ENCODE data around the gene FOLR2. TPM values are rescaled to one million over a fixed set of nuclear protein-coding genes. Genes with fewer than 3 reads are reported as not detected.
"Not testable (repeated sequence)": the region's sequence is repeated elsewhere in the genome, so short reads cannot be mapped to it uniquely, and the experiment has no call there.

The FOLR2 gene
- polyA plus RNA-seq, 1 of the 3 experiments (the other 2 are of a cell fraction): not detected

GRCh38 chr11:72179804-72180396 lies 36.7 kb upstream of the FOLR2 start:
- Histone ChIP-seq H3K9me3 (no peaks in the 10 kb centered on the region), H3K4me3 (ENCODE audit: low read depth in 2 of 2, low read length in 1 of 2) (no peak overlapping the region), H3K4me2 (no peak overlapping the region), H3K36me3 (replicated peaks in 1 of 2; ENCODE audit: control insufficient read depth in 1 of 2, insufficient read depth in 2 of 2, low read length in 1 of 2) (no peaks in the 10 kb centered on the region), H3K4me1 (ENCODE audit: control insufficient read depth in 1 of 2, insufficient read depth in 2 of 2, low read depth in 1 of 2, low read length in 1 of 2) (no peaks in the 10 kb centered on the region), H3F3A (replicated peaks; ENCODE audit: insufficient read depth) (peaks cover 3% of the 10 kb centered on the region), H2AFZ (ENCODE audit: low read depth) (no peak overlapping the region), H3K9me2 (no peaks in the 10 kb centered on the region), H3K27ac (ENCODE audit: low read depth in 2 of 2, low read length in 1 of 2) (no peak overlapping the region), H4K20me1 (ENCODE audit: insufficient read depth) (no peaks in the 10 kb centered on the region), H3K9ac (no peak overlapping the region), H3K27me3 (ENCODE audit: insufficient read depth) (peaks cover 4% of the 10 kb centered on the region; the same call in 1 of the 2 replicates), H3K79me2 (ENCODE audit: insufficient read depth) (no peaks in the 10 kb centered on the region)
- CTCF ChIA-PET: interaction anchor here (1.0 to 2.1 kb wide), 2 partner anchors 11 to 36 kb away, joined by 3 to 8 read pairs; no protein-coding TSS in a partner anchor
- DNase-seq: no peak
- POLR2A ChIA-PET: no interaction called here
- 48% methylated on average over 4 of the region's 4 CpGs for WGBS (ENCODE audit: low lambda C conversion rate)
- TF ChIP-seq RXRA (IDR thresholded peaks at IDR 0.05; ENCODE audit: borderline replicate concordance, low read depth) (no peak), TEAD4 (IDR thresholded peaks at IDR 0.05; ENCODE audit: borderline replicate concordance, insufficient read depth) (no peak), EP300 (IDR thresholded peaks at IDR 0.05; ENCODE audit: borderline replicate concordance in 1 of 2, low read depth in 1 of 2, low read length in 1 of 2) (no peak), JUND (IDR thresholded peaks at IDR 0.05) (no peak), EZH2phosphoT487 (IDR thresholded peaks at IDR 0.05; ENCODE audit: borderline replicate concordance, low read depth) (no peak), IRF3 (IDR thresholded peaks at IDR 0.05; ENCODE audit: low read depth, low read length) (no peak)
- TF ChIP-seq, protein P1, sequence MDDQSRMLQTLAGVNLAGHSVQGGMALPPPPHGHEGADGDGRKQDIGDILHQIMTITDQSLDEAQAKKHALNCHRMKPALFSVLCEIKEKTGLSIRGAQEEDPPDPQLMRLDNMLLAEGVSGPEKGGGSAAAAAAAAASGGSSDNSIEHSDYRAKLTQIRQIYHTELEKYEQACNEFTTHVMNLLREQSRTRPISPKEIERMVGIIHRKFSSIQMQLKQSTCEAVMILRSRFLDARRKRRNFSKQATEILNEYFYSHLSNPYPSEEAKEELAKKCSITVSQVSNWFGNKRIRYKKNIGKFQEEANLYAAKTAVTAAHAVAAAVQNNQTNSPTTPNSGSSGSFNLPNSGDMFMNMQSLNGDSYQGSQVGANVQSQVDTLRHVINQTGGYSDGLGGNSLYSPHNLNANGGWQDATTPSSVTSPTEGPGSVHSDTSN (IDR thresholded peaks at IDR 0.05): no peak
- TF ChIP-seq, protein P2, sequence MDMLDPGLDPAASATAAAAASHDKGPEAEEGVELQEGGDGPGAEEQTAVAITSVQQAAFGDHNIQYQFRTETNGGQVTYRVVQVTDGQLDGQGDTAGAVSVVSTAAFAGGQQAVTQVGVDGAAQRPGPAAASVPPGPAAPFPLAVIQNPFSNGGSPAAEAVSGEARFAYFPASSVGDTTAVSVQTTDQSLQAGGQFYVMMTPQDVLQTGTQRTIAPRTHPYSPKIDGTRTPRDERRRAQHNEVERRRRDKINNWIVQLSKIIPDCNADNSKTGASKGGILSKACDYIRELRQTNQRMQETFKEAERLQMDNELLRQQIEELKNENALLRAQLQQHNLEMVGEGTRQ (IDR thresholded peaks at IDR 0.05; ENCODE audit: borderline replicate concordance, low read depth, low read length): no peak
- TF ChIP-seq, protein P3, sequence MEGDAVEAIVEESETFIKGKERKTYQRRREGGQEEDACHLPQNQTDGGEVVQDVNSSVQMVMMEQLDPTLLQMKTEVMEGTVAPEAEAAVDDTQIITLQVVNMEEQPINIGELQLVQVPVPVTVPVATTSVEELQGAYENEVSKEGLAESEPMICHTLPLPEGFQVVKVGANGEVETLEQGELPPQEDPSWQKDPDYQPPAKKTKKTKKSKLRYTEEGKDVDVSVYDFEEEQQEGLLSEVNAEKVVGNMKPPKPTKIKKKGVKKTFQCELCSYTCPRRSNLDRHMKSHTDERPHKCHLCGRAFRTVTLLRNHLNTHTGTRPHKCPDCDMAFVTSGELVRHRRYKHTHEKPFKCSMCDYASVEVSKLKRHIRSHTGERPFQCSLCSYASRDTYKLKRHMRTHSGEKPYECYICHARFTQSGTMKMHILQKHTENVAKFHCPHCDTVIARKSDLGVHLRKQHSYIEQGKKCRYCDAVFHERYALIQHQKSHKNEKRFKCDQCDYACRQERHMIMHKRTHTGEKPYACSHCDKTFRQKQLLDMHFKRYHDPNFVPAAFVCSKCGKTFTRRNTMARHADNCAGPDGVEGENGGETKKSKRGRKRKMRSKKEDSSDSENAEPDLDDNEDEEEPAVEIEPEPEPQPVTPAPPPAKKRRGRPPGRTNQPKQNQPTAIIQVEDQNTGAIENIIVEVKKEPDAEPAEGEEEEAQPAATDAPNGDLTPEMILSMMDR (IDR thresholded peaks at IDR 0.05): no peak

DNA sequence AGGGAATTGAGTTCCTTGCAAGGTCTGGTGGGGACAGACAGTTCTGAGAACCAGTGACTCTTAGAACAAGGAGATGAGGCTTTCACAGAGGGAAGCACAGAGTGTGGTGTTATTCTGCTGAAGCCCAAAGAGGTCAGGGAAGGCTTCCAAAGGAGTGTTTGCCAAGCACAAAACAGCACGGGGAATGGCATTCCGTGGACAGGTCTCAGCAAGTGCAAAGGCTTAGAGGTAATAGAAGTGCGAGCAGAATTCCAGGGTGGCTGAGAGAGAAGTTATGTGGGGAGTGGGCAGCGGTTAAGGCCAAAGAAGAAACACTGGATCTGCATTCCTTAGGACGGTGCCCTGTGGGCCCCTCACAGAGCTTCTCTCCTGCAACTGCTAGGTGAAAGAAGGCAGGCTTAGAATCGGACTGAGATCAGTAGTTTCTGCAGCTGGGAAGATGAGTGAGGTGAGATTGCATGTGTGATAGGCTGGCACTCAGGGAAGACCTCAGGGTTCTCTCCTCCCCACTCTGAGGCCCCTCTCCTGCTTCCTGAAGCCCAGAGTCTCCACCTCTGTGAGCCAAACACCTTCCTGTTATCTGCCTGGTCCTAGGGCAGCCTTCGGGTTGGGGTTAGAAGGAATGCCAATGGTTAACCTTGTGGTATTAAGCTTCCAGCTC lies 35.6 kb upstream of the FOLR2 start:
- H3F3A ChIP-seq (replicated peaks; ENCODE audit: insufficient read depth); H3K4me3 ChIP-seq (ENCODE audit: low read depth in 2 of 2, low read length in 1 of 2); H2AFZ ChIP-seq (ENCODE audit: low read depth); H3K9me3 ChIP-seq; POLR2A ChIA-PET; H3K9ac ChIP-seq; H3K27ac ChIP-seq (ENCODE audit: low read depth in 2 of 2, low read length in 1 of 2); DNase-seq; H3K4me2 ChIP-seq; H3K36me3 ChIP-seq (replicated peaks in 1 of 2; ENCODE audit: control insufficient read depth in 1 of 2, insufficient read depth in 2 of 2, low read length in 1 of 2); H4K20me1 ChIP-seq (ENCODE audit: insufficient read depth); H3K9me2 ChIP-seq; H3K79me2 ChIP-seq (ENCODE audit: insufficient read depth); H3K4me1 ChIP-seq (ENCODE audit: control insufficient read depth in 1 of 2, insufficient read depth in 2 of 2, low read depth in 1 of 2, low read length in 1 of 2); H3K27me3 ChIP-seq (ENCODE audit: insufficient read depth): not testable (repeated sequence)
- WGBS (ENCODE audit: low lambda C conversion rate): 57% methylated on average over 7 of the region's 7 CpGs
- CTCF ChIA-PET: interaction anchor here (2.1 kb wide), 1 partner anchor 37 kb away, joined by 8 read pairs; no protein-coding TSS in a partner anchor

Measured in SK-N-SH (cell line).